Fibroblast of peridontal ligament (primary cell): ENCODE measurements around the gene TIGD4.
"Not testable (repeated sequence)": the region's sequence is repeated elsewhere in the genome, so short reads cannot be mapped to it uniquely, and the experiment has no call there.

Experiments
- DNase-seq: peaks from one replicate; pipeline ENCODE4 v3.0.0-alpha.2; 2010; ENCODE audit errors: extremely low read depth

Gene TIGD4

DNA sequence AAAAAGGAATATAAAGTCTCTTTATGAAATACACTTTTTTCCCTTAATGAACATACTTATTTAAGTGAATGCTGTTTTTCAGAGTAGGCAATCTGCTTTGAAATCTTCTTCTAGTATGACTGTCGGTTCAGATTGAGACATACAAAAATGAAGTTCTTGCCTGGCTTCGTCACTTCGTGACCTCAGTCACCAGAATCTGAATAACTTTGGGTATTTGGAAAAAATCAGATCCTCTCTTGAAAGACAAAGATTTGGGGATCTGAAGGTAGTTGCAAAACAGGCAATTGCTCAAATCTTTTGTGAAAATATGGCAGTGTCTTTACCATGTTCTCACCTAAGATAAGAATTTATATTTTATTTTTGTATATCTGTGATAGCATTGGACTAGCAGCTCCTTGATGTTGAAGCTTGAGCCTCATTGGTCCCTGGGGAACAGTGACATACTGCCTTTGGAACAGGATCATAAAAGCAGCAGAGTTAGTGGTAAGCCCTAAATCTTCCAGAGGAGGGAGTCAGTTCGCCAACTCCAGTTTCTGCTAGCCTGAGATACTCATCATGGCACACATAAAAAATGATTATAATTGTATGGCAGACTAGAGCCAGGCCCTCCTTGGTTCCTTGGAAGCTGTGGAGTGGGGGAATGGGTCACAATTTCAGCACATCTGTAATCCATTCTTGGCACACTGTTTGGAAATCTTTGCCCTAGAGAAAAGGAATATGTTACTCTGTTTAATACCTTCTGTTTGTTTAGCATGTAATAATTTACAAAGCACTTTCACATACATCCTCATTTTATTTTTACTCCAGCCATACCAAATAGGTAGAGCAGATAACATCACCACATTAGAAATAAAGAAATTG is 5.2 kb upstream of the TIGD4 start:
- peak; percentile 80 for DNase-seq

DNA sequence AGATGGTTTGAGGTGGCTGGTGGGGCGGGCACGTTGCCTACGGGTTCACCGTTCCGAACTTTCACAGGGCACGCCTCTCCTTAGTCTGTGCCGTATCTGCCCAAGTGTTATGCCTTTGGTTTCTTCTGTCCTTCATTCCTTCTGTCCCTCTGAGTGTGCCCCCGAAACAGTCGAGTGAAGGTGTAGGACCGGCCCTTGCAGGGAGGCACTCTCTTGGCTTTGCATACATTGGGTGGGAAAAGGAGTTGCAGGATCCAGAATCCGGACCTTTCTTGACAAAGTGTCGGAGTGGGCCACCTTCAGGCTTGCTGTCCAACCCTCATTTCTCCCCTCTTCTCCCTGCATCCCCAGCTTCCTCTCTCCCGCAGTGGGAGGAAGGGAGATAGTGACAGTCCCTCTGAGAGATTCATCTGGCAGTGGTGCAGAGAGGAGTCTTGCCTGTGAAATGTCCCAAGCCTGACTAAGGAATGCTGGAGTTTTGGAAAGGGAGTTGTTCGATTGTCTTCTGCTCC is 793 bp upstream of the TIGD4 start:
- peak; percentile 31 for DNase-seq

DNA sequence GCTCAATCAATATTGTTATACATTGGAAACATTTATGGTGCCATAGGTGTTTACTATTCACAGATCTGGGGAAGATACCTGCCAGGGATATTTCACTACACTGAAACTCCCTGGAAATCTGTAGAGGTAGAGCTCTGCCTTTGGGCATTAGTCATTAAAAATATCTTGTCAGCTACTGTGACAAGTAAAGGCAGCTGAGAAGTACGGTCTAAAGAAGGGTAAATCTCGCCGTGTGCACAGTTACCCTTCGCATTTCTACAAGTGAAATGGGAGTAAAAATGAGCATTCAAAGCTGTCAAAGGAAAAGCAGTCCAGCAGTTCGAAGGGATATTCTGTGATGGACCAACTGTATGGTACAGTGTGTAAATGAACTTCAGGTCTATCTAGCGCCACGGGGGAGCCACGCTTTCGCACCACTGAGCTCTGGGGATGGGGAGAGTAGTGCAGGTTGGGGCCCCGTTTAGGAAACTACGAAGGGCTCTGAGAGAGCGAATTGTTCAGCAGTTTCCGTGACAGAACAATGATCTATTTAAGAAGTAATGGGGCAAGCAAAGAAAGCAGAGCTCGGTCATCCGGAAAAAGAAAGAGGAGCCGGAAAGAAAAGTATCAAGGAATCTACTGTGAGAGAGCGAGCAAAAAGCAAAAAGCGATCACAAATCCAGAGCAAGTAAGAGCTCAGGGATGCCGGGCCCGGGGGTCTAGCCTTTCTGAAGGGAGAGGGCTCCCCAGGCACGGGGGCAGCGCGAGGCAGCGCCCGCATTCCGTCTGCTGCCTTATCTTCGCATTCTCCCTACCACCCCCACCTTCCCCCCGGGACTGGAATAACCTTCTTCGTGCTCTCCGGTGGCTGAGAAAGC is 646 bp downstream of the TIGD4 start:
- DNase-seq: peak; percentile 29

DNA sequence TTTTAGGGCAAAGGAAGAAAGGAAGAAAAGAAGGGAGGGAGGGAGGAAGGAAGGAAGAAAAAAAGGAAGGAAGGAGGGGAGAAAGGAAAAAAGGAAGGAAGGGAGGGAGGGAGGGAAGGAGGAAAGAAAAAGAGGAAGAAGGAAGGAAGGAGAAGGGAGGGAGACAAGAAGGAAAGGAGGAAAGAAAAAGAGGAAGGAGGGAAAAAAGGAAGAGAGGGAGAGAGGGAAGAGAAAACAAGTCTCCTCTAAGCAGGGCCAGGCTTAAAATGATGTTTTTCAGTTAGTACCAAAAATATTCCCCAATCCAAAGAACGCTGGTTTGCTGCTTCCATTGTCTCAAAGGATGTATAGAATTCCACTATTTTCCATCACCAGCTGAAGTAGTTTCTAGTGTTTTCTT is 2.0 kb downstream of the TIGD4 start:
- no peak for DNase-seq

DNA sequence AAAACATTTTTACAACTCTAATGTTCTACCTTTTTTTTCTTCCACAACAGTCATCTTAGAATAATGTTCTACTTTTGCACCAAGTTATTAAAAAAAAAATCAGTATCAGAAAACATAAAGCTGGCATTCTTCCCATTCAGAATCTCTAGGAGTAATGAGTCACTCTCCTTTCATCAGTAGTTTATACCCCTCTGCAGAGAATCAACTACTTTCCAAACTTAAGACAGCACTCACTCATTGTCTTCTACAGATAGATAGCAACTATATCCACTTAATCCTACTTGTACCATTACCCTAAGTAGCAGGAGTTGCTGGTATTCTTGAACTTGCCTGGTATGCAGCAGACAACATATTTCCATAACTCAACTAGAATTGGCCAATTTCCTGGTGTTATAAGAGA is 3.2 kb downstream of the TIGD4 start:
- no peak for DNase-seq

DNA sequence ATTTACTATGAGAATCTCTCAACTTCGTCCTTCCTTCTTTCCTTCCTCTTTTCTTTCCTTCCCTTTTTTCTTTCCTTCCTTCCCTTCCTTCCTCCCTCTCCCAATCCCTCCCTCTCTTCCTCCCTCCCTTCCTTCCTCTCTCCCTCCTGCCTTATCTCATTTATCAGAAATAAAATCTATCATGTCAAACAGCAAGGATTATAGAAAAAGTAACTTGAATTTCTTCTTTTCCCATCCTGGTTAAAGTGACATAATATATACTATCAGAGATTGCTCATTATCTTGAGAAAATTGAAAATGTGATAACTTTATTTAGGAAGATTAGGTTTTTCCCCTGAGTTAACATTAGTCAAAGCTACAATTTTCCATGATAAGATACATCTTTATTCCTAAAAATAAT is 5.6 kb downstream of the TIGD4 start:
- DNase-seq: no peak

DNA sequence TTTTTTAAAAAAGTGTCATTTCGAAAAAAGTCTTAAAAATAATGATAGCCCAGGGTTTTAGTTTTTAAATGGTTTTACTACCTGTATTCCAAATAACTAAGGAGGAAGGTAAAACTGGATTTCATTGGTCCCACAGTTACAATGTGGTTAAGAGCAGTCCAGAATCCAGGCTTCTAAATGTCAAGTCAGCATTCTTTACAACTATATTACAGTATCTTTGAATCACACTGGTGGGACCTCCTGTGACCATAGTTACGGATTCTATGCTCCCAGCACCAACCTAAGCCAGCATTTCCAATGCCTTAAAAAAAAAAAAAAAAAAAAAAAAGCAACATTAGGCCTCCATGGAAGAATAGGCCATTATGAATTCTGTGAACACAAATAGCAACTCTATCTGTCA is 6.2 kb downstream of the TIGD4 start:
- DNase-seq: no peak

DNA sequence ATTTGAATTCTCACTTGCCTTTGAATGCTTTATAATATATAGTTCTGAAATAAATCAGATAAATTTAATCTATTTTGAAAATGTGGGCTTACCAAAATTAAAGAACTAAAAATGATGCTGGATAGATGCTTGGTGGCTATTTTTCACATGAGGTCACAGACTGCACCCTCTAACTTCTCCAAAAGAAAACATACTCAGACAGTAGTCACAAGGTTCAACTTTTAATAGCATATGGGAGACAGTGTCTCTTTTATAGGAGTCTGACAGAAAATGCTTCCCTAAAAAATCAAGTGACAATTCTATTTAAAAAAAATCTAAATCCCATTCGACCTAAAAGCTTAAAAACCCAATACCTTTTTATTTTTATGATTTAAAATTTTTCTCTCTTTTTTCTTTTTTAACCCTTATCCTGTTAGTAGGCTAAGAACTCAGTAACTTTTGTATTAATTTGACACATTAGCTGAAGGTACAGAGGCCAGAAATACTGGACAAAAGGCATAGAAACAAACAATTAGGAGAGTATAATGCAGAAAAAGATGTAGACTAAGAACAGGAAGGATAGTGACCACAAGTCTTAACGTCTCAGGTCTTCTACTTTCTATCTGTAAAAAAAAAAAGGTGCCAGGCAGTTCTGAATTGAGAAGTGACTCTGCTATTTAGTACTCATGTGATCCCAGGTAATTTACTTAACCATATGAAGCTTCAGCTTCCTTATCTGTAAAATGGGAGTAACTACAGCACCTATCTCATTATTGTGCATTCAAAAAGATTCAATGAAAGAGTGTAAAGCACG is 7.6 kb downstream of the TIGD4 start:
- DNase-seq: no peak

DNA sequence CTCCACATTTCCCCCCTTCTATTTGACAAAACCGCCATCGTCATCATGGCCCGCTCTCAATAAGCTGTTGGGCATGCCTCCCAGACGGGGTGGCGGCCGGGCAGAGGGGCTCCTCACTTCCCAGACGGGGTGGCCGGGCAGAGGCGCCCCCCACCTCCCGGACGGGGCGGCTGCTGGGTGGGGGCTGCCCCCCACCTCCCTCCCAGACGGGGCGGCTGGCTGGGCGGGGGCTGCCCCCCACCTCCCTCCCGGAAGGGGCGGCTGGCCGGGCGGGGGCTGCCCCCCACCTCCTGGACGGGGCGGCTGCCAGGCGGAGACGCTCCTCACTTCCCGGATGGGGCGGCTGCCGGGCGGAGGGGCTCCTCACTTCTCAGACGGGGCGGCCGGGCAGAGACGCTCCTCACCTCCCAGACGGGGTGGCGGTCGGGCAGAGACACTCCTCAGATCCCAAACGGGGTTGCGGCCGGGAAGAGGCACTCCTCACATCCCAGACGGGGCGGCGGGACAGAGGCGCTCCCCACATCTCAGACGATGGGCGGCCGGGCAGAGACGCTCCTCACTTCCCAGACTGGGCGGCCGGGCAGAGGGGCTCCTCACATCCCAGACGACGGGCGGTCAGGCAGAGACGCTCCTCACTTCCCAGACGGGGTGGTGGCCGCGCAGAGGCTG is 14.3 kb downstream of the TIGD4 start:
- DNase-seq: not testable (repeated sequence)

DNA sequence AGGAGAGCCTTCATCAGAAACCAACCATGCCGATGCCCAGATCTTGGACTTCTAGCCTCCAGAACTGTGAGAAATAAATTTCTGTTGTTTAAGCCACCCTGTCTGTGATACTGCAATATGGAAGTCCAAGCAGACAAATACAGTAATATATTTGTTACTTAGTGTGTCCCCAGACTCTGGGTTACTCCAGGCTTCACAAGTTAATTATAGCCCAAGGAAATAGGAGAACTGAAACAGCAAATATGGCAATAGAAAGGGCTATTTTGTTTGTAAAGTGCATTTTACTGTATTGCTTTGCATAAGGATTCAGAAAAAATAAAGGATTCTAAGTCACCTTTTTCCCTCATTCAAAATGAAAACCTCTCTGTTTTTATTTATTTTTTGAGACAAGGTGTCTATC is 15.7 kb downstream of the TIGD4 start:
- no peak for DNase-seq

DNA sequence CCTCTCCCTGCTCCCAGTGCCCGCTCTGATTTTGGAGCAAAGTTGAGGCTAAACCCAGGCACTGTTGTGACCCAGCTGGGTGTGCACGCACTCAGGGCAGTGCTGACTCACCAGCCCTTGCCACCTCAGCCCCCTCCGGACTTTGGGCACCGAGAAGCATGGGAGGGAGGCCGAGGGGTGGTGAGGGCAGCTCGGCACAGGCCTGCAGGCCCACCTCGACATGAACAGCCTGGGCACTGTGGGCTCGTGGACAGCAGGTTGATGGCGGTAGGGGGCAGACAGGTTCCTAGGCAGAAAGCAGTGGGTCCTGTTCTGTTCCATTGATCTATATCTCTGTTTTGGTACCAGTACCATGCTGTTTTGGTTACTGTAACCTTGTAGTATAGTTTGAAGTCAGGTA is 30.9 kb downstream of the TIGD4 start:
- no peak for DNase-seq

DNA sequence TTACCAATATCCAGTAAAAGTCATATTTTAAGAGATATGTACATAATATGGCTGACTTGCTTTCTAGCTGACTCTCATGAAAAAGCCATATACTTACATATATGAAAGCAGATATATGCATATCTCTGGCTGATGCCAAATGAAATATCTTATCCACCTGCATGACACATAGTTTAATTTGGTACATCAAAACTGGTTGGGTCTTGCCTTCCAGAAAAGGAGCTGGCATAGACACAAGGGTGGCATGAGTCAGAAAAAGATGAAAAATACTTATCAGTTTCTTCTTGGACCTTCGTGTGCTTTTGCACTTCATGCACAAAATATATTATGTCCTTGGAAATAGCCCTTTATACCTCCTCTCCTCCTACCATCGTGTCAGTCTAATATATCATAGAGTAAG is 32.1 kb downstream of the TIGD4 start:
- DNase-seq: no peak

DNA sequence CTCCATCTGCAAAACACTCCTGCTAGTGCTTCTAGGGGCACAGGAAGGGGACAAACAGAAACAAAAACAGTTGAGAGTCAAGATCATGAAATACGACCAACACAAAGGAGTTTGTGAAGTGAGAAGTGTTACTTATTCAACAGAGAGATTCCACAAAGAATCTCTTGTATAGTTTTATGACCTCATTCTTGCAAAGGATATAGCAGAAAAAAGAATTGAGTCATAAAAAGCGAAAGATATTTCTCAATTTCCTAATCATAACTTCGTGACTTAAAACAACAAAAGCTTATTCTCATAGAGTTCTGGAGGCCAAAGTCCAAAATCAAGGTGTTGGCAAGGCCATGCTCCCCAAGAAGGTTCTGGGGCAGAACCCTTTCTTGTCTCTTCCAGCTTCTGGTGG is 40.7 kb downstream of the TIGD4 start:
- no peak for DNase-seq

DNA sequence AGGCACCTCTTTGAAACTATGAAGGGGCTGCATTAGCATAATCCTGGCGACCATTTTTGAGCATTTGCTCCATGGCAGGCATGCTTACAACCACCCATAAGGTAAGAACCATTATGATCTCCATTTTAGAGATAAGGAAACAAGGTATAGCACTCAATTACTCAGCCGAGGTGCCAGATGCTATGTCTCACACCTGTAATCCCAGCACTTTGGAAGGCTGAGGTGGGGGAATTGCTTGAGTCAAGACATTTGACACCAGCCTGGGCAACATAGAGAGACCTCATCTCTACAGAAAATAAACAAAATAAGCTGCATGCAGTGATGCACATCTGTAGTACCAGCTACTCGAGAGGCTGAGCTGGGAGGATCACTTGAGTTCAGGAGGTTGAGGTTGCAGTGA is 43.6 kb downstream of the TIGD4 start:
- no peak for DNase-seq

DNA sequence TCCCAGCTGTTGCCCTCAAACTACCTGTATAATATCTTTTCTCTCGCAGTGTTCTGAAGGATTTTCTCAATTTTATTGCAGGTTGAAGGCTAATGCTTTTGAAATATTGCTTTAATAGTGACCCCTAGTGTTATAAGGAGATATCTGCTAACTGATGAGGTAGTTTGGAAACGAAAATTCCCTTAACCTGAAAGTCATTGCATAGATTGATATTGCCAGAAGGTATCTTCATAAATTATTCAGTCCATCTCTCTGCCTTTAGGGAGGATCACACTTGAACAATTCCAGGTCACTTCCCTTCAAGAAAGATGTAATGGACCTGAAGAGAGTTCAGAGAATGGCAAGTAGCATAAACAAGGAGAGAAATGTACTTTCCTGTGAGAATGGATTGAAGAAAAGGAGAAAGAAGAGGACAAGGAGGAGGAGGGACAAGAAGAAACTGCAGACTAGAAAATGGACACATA is 44.1 kb downstream of the TIGD4 start:
- DNase-seq: peak; percentile 27

DNA sequence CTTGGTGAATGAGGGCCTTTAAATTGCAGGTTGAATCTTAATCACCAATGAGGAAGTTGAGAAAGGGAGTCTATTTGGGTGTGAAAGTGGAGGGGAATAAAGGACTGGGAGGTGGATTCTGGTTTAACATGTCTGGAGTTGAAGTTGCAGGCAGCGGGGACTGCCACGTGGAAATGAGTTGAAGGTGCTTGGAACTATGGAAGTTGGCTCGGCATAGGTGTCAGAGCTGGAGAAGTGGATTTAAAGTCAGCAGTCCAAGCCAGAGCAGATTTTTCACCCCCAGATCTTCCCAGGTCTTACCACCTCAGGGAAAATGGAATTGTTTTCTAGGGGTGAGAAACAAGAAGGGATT is 44.9 kb downstream of the TIGD4 start:
- no peak for DNase-seq

DNA sequence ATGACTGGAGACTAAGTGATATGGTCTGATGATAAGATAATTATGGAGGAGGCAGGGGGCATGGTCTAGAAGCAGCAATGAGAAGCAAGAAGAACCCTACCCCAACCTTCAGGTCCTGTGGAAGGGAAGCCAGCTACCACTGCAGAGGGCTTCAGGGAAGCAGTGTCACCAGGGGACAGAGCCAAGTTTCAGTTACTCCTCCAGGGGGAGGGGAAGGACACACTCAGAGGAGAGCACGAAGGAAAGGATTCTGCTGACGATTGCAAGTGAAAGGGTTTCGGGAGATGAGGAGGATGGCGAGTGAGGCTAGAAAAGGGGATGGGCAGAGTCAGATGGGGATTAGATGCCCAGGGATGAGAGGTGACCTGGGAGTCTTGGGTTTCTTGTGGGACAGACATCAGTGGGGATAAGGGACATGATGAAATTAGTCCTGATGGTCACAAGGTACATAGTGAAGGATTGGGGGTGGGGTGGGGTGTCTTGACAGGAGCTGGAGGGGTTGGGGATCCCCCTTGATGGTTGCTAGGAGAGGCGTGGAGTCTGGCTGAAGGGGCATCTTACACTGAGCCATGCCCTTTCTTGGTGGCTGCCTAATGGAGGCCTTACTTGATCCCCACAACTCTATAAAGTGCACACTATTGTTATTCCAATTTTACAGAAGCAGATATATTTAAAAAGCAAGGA is 45.4 kb downstream of the TIGD4 start:
- no peak for DNase-seq

DNA sequence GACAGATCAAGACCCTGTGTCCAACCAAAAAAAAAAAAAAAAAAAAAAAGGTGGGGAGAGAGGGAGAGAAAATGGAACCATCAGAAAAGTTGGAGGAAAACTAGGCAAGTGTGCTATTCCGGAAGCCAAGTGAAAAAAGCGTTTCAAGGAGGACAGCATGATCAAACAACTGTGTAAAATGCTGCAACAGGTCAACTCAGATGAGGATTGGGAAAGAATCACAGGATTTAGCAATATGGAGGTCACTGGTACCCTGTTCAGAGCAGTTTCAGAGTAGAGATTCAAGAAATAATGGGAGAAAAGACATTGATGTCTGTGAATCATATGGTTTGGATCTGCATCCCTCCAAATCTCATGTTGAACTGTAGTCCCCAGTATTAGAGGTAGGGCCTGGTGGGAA is 47.5 kb downstream of the TIGD4 start:
- DNase-seq: no peak

DNA sequence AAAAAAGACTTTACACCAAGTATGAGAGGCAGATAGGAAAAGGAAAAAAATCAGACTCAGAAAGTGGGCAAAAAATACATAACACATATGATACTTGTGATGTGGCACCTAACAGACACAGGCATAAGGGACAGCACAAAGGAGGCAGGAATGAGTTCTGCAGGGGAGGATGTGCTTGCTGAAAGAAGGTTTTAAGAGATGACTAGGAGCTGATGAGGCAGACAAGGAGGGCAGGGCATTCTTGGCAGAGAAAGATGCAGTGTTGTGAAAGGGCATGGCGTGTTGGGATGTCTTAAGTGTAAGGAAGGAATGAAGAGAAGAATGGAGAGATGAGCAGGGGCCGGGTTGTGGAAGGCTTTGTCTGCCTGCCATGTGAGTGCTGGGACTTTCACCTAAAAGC is 50.1 kb downstream of the TIGD4 start:
- peak; percentile 24 for DNase-seq

DNA sequence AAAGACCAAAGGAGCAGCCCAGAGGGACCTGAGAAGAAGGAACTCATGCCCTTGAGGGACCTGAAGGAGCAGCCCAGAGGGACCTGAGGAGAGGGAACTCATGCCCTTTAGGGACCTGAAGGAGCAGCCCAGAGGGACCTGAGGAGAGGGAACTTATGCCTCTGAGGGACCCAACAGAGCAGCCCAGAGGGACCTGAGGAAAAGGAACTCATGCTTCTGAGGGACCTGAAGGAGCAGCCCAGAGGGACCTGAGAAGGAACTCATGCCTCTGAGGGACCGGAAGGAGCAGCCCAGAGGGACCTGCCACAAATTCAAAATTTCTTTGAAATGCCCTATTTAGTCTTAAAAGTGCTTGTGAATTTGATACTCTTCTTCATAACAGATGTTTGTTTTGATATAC is 51.2 kb downstream of the TIGD4 start:
- DNase-seq: no peak

DNA sequence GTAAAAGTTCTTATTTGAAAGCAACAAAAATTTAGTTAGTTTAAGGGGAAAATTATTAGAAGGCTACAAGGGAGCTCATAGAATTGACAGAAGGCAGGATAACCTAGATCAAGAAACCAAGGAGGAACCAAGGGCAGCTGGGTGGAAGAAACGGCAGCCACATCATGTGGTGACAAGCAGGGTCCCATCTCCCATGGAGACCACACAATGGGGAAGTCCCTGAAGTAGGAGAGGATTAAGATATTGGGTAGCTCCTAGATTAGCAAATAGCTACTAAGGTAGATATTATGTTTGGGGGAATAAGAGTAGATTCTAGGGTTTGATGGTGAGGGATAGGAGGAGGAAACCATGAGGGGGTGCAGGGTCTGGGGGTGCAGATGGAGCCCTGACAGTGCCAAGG is 51.7 kb downstream of the TIGD4 start:
- no peak for DNase-seq
